Nucleus accumbens (tissue), 56 donors: Measurements from ENCODE around the gene TSPAN6.

Experiments used
- DNase-seq, 56 donors: peaks; one replicate each; lab custom pipeline; 2025; lab: John Stamatoyannopoulos, UW

The TSPAN6 gene

GRCh38 chrX:100648458-100649417 lies 12.1 kb upstream of the TSPAN6 start:
- no peak for DNase-seq

GRCh38 chrX:100647739-100648138 lies 11.1 kb upstream of the TSPAN6 start:
- DNase-seq: no peak

- DNase-seq: no peak
Observed at GRCh38 chrX:100647095-100647494, 10.5 kb upstream of the TSPAN6 start.

GRCh38 chrX:100645106-100645505 lies 8.5 kb upstream of the TSPAN6 start:
- DNase-seq: no peak

GRCh38 chrX:100643956-100644860 lies 7.6 kb upstream of the TSPAN6 start, which contains the start of gene SRPX2:
Gene SRPX2 (plus strand): TSS chrX:100644199. CDS start chrX:100646323, 2,124 bp downstream.
- peak in 4 of 56 donors; percentile 1 to 30 (median 3) for DNase-seq

DNA sequence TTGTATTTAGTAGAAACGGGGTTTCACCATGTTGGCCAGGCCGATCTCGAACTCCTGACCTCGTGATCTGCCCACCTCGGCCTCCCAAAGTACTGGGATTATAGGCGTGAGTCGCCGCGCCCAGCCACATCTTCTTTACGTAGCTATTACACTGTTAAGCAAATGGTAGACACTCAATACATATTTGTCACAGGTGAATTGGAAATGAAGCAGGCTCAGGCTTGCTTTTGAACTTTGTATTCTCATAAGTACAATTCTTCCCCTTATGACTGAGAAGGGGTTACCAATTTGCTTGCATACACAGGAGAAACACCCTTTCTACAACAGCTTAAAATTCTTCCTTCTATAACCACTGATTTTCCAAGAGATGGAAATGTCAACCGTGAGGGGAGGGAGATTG lies 6.6 kb upstream of the TSPAN6 start:
- DNase-seq: no peak

GRCh38 chrX:100642290-100642689 lies 5.7 kb upstream of the TSPAN6 start:
- DNase-seq: no peak

- no peak for DNase-seq
Observed at GRCh38 chrX:100635989-100636320, 651 bp downstream of the TSPAN6 start.

DNA sequence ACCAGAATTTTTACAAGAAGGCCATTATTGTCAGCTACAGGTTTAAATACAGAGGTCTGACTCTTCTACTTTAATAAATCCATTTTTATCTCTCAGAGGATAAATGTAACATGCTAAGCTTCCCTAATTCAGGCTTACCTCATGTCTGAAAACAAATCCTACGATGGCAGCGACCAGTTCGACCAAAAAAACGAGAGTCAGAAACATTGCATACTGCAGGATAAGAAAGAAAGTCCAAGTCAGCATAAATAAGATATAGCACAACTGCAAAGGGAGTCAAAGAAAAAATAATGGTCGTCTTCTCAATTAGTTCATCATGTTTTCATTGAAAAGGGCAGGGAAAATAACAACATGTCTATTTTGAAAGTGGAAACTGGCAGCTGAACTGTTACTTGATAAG lies 1.6 kb downstream of the TSPAN6 start:
- no peak for DNase-seq

DNA sequence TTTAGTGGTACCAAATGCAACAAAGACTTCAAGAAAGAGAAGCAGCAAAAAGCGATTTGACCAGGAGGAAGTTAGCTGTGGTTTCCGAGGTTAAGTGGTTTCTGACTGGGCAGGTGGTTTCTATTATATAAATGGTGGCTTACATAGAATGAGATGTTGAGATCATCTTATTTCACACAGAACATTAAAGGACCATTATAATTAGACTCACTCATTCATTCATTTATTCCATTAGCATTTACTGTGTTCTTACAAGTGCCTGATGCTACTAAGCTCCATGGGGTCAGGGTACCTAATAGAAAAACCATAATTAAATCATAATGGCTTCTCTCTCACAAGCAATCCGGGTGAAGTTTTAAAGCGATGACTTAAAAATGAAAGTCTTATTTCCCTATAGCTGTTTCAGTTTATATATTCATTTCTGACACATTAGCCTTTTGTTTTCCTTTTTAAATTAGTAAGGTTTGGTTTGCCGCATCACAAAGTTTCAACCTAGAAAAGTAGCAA lies 10.6 kb downstream of the TSPAN6 start:
- no peak for DNase-seq

DNA sequence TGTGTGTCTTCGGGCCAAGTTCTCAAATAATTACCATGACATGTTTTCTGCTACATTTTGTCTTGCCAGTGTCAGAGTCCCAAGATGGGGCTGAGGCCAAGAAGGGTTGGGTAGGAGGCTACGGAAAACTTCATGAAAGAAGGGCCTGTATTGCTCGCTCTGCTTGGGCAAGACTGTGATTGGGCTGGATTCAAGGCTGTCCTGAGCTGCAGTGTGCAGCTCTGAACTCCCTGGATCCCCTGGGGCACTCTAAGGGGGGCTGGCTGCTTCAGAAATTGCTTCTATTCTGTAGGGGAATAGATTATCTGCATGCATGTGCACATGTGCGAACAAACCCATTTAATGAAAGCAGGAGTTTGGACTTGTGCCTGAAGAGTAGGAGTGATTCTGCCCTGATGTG lies 13.6 kb downstream of the TSPAN6 start:
- peak in 1 of 56 donors; percentile 0 for DNase-seq

- DNase-seq: no peak
Observed at GRCh38 chrX:100615005-100615404, 21.6 kb downstream of the TSPAN6 start.

DNA sequence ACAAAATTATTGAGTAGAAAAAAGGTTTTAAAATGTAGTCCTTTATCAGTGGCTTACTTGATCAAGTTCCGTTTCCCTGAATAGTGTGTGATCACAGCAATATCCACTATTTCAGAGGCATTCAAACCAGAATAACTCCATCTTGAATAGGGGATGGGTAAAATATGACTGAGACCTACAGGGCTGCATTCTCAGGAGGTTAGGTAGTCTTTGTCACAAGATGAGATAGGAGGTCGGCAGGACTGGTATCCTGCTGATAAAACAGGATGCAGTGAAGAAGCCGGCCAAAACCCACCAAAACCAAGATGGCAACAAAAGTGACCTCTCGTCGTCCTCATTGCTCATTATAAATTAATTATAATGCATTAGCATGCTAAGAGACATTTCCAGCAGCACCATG lies 24.7 kb downstream of the TSPAN6 start:
- no peak for DNase-seq

- no peak for DNase-seq
Observed at GRCh38 chrX:100609591-100609990, 27.0 kb downstream of the TSPAN6 start.

- DNase-seq: no peak
Observed at GRCh38 chrX:100606753-100607152, 29.9 kb downstream of the TSPAN6 start.

DNA sequence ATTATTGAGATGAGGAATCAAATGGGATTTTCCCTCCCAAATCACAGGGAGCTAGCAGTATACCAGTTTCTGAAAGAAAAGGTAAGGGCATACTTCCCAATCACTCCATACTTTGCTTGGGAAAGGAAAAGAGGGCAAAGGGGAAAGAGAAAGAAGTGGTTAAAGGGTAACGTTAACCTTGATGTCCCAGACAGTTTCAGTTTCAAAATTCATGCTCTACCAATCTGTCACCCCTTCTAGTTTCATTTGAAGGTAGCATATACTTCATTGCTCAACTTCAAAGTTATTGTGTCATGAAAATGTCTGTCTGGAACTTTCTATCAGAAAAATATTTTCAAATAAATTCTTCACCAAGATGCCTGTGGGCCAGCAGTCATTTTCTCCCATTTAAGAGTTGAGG lies 35.8 kb downstream of the TSPAN6 start:
- DNase-seq: no peak

DNA sequence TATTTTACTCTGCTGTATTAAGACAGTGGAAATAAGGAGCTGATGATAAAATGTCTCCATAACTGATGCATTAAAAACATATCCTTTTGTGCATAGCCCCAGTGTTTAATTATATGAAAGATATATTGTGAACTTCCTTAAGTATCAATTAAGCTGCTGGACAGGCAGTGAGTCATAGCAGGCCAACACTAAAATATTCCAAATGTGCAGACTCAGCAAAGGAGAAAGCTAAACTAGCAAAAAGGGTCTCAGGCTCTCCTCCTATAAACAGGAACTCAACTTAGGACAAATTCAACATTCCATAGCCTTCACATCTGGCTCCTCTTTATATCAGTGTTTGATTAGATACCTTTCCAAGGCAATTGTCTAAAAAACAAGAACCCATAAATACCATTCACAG lies 36.3 kb downstream of the TSPAN6 start:
- DNase-seq: no peak

- DNase-seq: no peak
Observed at GRCh38 chrX:100599456-100599855, 37.1 kb downstream of the TSPAN6 start.

GRCh38 chrX:100596601-100597000 lies 40.0 kb downstream of the TSPAN6 start:
- DNase-seq: no peak

- DNase-seq: no peak
Observed at GRCh38 chrX:100593581-100593980, 43.0 kb downstream of the TSPAN6 start.

DNA sequence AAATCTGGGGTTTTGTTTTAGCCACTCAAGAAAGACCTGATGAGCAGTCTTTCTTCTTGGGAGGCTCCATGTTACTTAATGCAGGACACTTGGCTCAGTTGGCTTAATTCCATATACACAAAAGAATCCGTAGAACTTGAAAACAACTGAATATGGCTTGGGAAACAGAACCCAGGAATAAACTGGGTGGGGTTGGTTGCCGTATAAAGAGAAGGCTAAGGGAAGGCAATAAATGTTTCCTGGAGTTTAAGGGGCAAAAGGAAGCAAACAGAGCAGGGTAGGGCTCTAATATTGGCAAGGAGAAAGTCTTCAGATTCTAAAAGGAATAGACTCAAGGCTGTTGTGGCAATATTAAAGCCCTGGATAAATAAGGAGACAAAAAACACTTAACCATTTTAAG lies 43.5 kb downstream of the TSPAN6 start:
- DNase-seq: no peak
